A549 treated with Hydrocortisone at 1 μM for 4 hours (cell line): Measurements from ENCODE around the gene HCN4. TPM values are rescaled to one million over a fixed set of nuclear protein-coding genes. Genes with fewer than 3 reads are reported as not detected.

Experiments
- total RNA-seq: library from RNA; stranded (reverse); fragments of 200-300 nt; extraction: Qiagen RNA extraction; gene quantifications from 5 replicates; pipeline ENCODE4 v1.2.3, GENCODE V29; 2022

The HCN4 gene
- total RNA-seq: 0.28 to 0.42 TPM (median 0.31 TPM) in 5 replicates

GRCh38 chr15:73368301-73369136 is at the start of gene HCN4:
Gene HCN4, minus strand, starts transcription at chr15:73368958. Its CDS starts 688 bp downstream, at chr15:73368270.

Other genes starting within 250 kb of the HCN4 start
- gene REC114, start 74.2 kb upstream of the HCN4 start, total RNA-seq: not detected in 5 replicates